GM12874 (cell line): ENCODE results near the gene M1AP.

Experiments
- TF ChIP-seq, protein P1 (sequence below): IDR thresholded peaks from 2 replicates; pipeline ENCODE4 v1.5.1; 2011; ENCODE audit warnings: low read depth, mild to moderate bottlenecking, control low read depth, low read length, moderate library complexity; ENCODE audit not compliant: insufficient read depth

Gene M1AP

DNA sequence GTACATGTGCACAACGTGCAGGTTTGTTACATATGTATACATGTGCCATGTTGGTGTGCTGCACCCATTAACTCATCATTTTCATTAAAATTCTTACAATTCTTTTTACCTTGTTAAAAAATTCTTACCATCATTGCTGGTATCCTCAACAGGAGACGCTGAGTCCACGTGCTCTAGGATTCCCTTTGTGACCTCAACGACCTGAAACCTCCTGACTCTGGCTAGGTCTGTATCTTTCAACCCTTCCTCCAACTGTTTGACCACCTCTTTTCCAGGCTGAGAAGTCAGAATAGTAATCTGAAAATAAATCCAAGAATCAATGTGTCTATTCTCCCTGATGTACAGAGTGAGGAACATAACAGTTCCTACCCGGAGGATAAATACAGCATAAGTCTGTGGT, 41.2 kb downstream of the M1AP start:
- TF ChIP-seq, protein P1, sequence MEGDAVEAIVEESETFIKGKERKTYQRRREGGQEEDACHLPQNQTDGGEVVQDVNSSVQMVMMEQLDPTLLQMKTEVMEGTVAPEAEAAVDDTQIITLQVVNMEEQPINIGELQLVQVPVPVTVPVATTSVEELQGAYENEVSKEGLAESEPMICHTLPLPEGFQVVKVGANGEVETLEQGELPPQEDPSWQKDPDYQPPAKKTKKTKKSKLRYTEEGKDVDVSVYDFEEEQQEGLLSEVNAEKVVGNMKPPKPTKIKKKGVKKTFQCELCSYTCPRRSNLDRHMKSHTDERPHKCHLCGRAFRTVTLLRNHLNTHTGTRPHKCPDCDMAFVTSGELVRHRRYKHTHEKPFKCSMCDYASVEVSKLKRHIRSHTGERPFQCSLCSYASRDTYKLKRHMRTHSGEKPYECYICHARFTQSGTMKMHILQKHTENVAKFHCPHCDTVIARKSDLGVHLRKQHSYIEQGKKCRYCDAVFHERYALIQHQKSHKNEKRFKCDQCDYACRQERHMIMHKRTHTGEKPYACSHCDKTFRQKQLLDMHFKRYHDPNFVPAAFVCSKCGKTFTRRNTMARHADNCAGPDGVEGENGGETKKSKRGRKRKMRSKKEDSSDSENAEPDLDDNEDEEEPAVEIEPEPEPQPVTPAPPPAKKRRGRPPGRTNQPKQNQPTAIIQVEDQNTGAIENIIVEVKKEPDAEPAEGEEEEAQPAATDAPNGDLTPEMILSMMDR, result no peak

DNA sequence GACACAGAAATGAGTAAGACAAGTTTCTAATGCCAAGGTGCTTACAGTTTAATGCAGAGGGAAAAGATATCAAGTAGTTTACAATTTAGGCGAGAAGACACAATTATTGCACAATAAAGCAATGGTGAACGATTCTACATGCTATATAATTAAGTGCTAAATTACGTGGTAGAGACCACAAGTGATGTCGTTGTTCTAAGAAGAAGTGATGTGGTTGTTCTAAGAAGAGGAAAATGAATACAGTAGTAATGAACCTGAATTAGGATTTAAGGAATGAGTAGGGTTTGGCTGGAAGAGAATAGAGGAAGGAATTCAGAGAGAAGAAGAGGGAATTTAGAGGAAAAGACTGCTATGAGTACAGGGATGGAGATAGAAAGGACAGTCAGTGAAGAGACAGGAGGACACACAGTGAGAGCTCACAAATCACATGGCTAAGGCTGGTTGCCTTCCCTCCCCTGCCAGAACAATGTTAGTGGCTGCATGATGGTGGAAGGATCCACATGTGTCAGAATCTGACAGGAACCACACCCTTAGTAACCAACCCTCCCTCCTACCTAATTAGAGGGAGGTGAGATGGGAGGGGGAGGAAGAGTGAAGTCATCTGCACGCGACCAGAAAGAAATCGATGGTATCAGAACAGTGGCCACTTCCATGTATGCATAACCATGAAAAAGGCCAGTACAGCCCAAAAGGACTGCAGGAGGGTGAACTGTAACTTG, 44.7 kb downstream of the M1AP start:
- TF ChIP-seq, protein P1, result no peak

DNA sequence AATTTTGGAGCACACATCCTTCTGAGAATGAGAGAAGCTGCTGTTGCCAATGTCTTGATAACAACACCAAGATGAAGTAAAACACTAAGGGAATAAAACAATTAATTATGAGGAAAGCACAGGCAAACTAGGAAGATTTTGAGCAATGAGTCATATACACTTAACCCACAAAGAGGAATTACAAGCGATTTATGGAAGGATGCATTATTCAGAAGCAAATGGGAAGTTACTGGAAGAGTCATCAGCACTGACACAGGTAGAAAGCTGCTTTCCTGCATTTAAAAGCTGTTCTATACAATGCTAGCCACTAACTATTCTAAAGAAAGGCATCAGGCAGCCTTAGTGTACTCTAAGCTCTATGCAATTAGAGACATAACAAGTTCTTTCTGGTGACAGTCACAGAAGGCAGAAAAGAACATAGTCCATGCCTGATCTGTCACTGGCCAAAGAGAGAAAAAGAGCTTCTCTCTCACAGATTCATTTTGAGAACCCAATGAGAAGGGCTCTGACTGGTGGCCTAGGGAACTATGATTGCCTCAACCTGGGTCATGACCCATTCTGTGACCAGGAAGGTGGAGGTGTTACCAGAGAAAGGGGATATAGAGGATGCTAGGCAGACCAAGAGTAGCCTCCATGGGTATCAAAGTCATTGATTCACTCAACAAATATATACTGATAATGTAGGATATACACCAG, 45.4 kb downstream of the M1AP start:
- TF ChIP-seq, protein P1, result no peak

DNA sequence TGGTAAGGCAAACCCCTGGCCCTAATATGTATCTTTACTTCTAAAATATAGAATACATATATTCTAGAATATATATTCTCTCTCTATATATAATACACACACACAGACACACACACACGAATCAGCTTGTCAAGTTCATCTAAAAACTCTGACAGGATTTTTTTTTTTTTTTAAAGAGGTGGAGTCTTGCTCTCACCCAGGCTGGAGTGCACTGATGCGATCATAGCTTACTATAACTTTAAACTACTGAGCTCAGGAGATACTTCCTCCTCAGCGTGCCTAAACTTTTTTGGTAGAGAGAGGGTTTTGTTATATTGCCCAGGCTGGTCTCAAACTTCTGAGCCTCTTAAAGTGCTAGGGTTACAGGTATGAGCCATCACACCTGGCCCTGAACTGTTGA, 48.5 kb downstream of the M1AP start:
- TF ChIP-seq, protein P1, result no peak

DNA sequence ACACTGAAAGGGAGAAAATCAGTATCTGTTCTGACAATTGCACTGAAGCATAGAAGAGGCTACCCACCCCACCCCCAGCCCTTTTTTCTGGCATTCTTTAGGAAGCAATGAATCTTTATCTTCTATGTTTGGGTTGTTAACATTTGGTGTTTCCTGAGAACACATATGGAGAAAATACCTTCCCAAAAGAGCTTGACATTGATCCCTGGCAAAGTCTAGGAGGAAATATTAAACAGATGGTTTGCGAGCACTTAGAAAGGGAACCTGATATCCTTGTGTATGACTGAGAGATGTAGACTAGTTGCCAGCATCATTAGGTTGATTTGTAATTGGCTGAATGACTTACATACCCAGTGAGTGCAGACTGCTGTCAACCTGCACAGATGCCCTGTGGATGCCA, 50.7 kb downstream of the M1AP start:
- TF ChIP-seq, protein P1, result no peak

DNA sequence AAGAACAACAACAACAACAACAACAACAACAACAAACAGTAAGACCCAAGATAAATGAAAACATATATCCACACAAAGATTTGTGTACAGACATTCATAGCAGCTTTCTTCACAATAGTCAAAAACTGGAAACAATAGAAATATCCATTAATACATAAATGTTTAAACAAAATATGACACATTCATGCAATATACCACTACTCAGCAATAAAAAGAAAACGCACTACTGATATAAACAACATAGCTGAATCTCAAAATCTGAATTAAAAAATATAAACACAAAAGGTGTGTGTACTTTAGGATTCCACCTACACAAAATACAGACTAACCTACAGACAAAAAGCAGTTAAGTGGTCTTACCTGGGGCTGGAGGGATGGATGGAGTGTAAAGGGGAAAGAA, 51.5 kb downstream of the M1AP start:
- TF ChIP-seq, protein P1, result no peak

DNA sequence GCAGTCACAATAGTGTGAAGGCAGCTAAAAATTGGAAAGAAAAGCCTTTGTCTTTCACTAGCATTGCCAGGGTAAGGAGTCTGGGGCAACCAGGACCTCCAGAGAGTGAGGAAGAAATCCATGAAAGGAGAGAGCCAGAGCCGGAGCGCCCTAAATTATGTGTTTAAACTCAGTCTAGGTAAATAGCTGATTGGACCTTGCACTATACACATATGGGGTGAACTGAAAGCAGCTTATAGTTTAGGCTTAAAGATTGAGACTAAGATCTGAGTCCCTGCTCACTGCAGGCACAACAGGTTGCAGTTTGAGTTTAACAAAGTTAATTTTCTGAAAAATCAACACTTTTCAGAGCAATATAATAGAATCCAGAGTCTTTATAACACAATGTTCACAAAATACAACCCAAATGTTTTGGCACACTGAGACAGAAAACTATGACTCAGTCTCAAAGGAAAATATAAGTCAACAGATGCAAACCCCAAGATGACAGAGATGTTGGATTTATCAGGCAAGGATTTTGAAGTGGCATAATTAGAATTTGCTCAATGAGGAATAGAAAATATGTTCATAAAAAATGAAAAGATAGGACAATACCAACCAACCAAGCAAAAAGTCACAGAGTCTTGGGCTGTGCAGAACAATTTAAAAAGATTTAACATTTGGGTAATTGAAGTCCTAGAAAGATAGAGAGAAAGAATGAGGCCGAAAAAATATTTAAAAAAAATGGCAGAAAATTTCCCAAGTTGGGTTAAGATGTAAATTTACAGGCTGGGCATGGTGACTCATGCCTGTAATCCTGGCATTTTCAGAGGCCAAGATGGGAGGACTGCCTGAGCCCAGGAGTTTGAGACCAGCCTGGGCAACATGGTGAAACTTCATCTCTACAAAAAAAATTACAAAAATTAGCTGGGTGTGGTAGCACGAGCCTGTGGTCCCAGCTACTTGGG, 54.0 kb downstream of the M1AP start:
- TF ChIP-seq, protein P1, result no peak
